PFSK-1 (cell line): ENCODE results near the gene NKAIN1.

Source experiments
- FOXP2 ChIP-seq: optimal IDR thresholded peaks from 2 replicates; pipeline ENCODE3; 2011; ENCODE audit warnings: borderline replicate concordance, control low read depth, inconsistent platforms; ENCODE audit not compliant: insufficient read depth; ENCODE audit errors: extremely low read length, extremely low read depth
- POLR2AphosphoS5 ChIP-seq: IDR thresholded peaks from 2 replicates; pipeline ENCODE4 v1.6.1; 2012; ENCODE audit warnings: low read depth, mild to moderate bottlenecking, control low read depth, low read length, moderate library complexity
- SIN3A ChIP-seq: IDR thresholded peaks from 2 replicates; pipeline ENCODE4 v1.6.1; 2012; ENCODE audit warnings: mild to moderate bottlenecking, low read length, moderate library complexity, borderline replicate concordance; ENCODE audit not compliant: insufficient read depth
- TAF1 ChIP-seq: IDR thresholded peaks from 2 replicates; pipeline ENCODE4 v1.6.1; 2012; ENCODE audit warnings: low read length, control low read depth, borderline replicate concordance; ENCODE audit not compliant: insufficient read depth
- TF ChIP-seq, protein P1 (sequence below), 2 experiments: IDR thresholded peaks; 2 replicates each; pipeline versions ENCODE4 v1.6.1 to v1.8.0; 2011 to 2012; ENCODE audit warnings: low read depth in 2 of 2, low read length in 2 of 2, control low read depth in 1 of 2, inconsistent platforms in 1 of 2, mild to moderate bottlenecking in 1 of 2, moderate library complexity in 1 of 2; ENCODE audit not compliant: insufficient read depth in 1 of 2

GRCh38 chr1:31238612-31238985 lies 1.1 kb downstream of the NKAIN1 start:
- TF ChIP-seq TAF1 (no peak), SIN3A (no peak), POLR2AphosphoS5 (no peak), FOXP2 (no peak)
- TF ChIP-seq, protein P1, sequence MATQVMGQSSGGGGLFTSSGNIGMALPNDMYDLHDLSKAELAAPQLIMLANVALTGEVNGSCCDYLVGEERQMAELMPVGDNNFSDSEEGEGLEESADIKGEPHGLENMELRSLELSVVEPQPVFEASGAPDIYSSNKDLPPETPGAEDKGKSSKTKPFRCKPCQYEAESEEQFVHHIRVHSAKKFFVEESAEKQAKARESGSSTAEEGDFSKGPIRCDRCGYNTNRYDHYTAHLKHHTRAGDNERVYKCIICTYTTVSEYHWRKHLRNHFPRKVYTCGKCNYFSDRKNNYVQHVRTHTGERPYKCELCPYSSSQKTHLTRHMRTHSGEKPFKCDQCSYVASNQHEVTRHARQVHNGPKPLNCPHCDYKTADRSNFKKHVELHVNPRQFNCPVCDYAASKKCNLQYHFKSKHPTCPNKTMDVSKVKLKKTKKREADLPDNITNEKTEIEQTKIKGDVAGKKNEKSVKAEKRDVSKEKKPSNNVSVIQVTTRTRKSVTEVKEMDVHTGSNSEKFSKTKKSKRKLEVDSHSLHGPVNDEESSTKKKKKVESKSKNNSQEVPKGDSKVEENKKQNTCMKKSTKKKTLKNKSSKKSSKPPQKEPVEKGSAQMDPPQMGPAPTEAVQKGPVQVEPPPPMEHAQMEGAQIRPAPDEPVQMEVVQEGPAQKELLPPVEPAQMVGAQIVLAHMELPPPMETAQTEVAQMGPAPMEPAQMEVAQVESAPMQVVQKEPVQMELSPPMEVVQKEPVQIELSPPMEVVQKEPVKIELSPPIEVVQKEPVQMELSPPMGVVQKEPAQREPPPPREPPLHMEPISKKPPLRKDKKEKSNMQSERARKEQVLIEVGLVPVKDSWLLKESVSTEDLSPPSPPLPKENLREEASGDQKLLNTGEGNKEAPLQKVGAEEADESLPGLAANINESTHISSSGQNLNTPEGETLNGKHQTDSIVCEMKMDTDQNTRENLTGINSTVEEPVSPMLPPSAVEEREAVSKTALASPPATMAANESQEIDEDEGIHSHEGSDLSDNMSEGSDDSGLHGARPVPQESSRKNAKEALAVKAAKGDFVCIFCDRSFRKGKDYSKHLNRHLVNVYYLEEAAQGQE (IDR thresholded peaks at IDR 0.05; ENCODE audit: insufficient read depth in 1 of 2, low read depth in 2 of 2, low read length in 2 of 2): no peak
